SJCRH30 (cell line): ENCODE measurements around the gene STN1. TPM values are rescaled to one million over a fixed set of nuclear protein-coding genes. Genes with fewer than 3 reads are reported as not detected.

ENCODE experiments used
- DNase-seq, 2 experiments: peaks; one replicate each; pipeline ENCODE4 v3.0.0-alpha.2; 2015 to 2020
- H3K27ac ChIP-seq: fragments of 250-450 bp; sonication (Bioruptor Pico); 2 replicates; pipeline ENCODE4 v1.5.1; 2020; ENCODE audit warnings: mild to moderate bottlenecking, moderate library complexity
- H3K27me3 ChIP-seq: fragments of 250-450 bp; sonication (Bioruptor Pico); 2 replicates; pipeline ENCODE4 v1.5.1; 2020; ENCODE audit warnings: mild to moderate bottlenecking, moderate library complexity
- H3K36me3 ChIP-seq: fragments of 250-450 bp; sonication (Bioruptor Pico); 2 replicates; pipeline ENCODE4 v1.5.1; 2020; ENCODE audit warnings: mild to moderate bottlenecking, moderate library complexity
- H3K4me1 ChIP-seq: fragments of 250-450 bp; sonication (Bioruptor Pico); 2 replicates; pipeline ENCODE4 v1.5.1; 2020; ENCODE audit warnings: mild to moderate bottlenecking, moderate library complexity
- H3K4me3 ChIP-seq: fragments of 250-450 bp; sonication (Bioruptor Pico); 2 replicates; pipeline ENCODE4 v1.5.1; 2020; ENCODE audit warnings: mild to moderate bottlenecking, moderate library complexity
- H3K9me3 ChIP-seq: fragments of 250-450 bp; sonication (Bioruptor Pico); replicated peaks from 2 replicates; pipeline ENCODE4 v1.5.1; 2020; ENCODE audit warnings: mild to moderate bottlenecking, moderate library complexity
- total RNA-seq: library from RNA; depleted of rRNA; stranded (reverse); fragments of >200 nt; shearing (Covaris generic); gene quantifications from 2 replicates; pipeline ENCODE4 v1.2.3, GENCODE V29; 2014

Gene STN1
- total RNA-seq, 1 experiment from 2014 or later = 10.3 TPM

- Histone ChIP-seq H3K4me3 (no peak overlapping the region), H3K4me1 (peaks cover 20% of the 10 kb centered on the region), H3K36me3 (no peaks in the 10 kb centered on the region), H3K27ac (no peak overlapping the region), H3K9me3 (no peaks in the 10 kb centered on the region), H3K27me3 (no peaks in the 10 kb centered on the region)
- peak; percentile 26 to 38 for DNase-seq
Observed at GRCh38 chr10:103936022-103936421, 18.0 kb upstream of the STN1 start.

GRCh38 chr10:103934308-103934707 lies 16.3 kb upstream of the STN1 start:
- Histone ChIP-seq H3K4me1 (peaks cover 23% of the 10 kb centered on the region), H3K27ac (no peak overlapping the region), H3K9me3 (no peaks in the 10 kb centered on the region), H3K27me3 (no peaks in the 10 kb centered on the region), H3K36me3 (no peaks in the 10 kb centered on the region), H3K4me3 (no peak overlapping the region)
- no peak for DNase-seq

GRCh38 chr10:103933557-103934121 lies 15.7 kb upstream of the STN1 start:
- DNase-seq = no peak
- H3K27me3 ChIP-seq = no peaks in the 10 kb centered on the region
- H3K9me3 ChIP-seq = no peaks in the 10 kb centered on the region
- H3K4me1 ChIP-seq = peaks cover 26% of the 10 kb centered on the region
- no peak overlapping the region for H3K4me3 ChIP-seq
- H3K27ac ChIP-seq = no peak overlapping the region
- no peaks in the 10 kb centered on the region for H3K36me3 ChIP-seq

- Histone ChIP-seq H3K27me3 (no peaks in the 10 kb centered on the region), H3K9me3 (no peaks in the 10 kb centered on the region), H3K4me3 (no peak overlapping the region), H3K4me1 (peaks cover 26% of the 10 kb centered on the region), H3K27ac (no peak overlapping the region), H3K36me3 (no peaks in the 10 kb centered on the region)
- DNase-seq = peak in 1 of 2 experiments; percentile 46
Observed at GRCh38 chr10:103932971-103933370, 15.0 kb upstream of the STN1 start.

DNA sequence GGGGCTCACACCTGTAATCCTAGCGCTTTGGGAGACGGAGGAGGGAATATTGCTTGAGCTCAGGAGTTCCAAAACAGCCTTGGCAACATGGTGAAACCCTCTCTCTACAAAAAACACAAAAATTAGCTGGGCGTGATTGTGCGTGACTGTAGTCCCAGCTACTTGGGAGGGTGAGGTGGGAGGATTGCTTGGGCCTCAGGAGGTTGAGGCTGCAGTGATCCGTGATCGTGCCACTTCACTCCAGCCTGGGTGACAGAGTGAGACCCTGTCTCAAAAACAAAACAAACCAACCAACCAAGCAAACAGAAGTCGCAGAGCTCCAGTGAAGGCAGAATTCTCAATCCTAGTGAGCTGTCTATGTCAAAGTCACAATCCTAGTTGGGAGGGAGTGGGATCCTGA lies 14.3 kb upstream of the STN1 start:
- no peak overlapping the region for H3K27ac ChIP-seq
- H3K9me3 ChIP-seq = no peaks in the 10 kb centered on the region
- H3K4me3 ChIP-seq = no peak overlapping the region
- DNase-seq = no peak
- H3K27me3 ChIP-seq = no peaks in the 10 kb centered on the region
- H3K4me1 ChIP-seq = peaks cover 26% of the 10 kb centered on the region
- no peaks in the 10 kb centered on the region for H3K36me3 ChIP-seq

GRCh38 chr10:103931603-103932002 lies 13.6 kb upstream of the STN1 start:
- Histone ChIP-seq H3K4me1 (peaks cover 26% of the 10 kb centered on the region), H3K36me3 (no peaks in the 10 kb centered on the region), H3K27ac (no peak overlapping the region), H3K4me3 (no peak overlapping the region), H3K9me3 (no peaks in the 10 kb centered on the region), H3K27me3 (no peaks in the 10 kb centered on the region)
- no peak for DNase-seq

DNA sequence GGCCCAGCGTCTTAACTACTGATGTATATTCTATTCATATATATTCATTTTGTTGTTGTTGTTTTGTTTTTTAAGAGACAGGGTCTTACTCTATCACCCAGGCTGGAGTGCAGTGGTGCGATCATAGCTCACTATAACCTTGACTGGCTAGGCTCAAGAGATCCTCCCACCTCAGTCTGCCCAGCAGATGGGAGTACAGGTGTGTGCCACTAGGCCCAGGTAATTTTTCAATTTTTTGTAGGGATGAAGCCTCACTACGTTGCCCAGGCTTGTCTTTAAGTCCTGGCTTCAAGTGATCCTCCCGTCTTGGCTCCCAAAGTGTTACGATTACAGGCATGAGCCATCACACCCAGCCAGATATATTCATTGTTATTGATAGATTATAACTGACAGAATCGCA lies 12.9 kb upstream of the STN1 start:
- no peaks in the 10 kb centered on the region for H3K36me3 ChIP-seq
- H3K9me3 ChIP-seq = no peaks in the 10 kb centered on the region
- H3K27me3 ChIP-seq = no peaks in the 10 kb centered on the region
- H3K27ac ChIP-seq = no peak overlapping the region
- no peak for DNase-seq
- H3K4me1 ChIP-seq = peaks cover 24% of the 10 kb centered on the region
- H3K4me3 ChIP-seq = no peak overlapping the region

DNA sequence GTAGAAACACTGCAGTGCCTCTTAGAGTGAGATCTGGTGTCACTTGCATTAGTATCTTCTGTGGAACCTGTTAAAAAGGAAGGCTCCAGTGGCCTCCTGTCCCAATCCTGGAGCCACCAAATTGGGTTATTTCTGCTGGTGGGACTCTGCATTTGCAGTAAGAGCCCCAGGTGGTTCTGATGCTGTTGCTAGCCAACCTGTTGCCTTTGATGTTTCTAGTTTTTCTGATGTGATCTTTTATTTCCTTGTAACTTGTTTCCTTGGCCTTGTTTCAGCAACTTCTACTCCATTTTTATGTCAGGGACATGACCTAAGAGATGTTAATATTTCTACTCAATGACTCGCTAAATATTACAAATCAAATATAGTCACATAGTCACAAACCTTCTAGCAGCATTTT lies 12.5 kb upstream of the STN1 start:
- no peaks in the 10 kb centered on the region for H3K36me3 ChIP-seq
- DNase-seq = no peak
- peaks cover 20% of the 10 kb centered on the region for H3K4me1 ChIP-seq
- no peaks in the 10 kb centered on the region for H3K27me3 ChIP-seq
- no peak overlapping the region for H3K27ac ChIP-seq
- no peaks in the 10 kb centered on the region for H3K9me3 ChIP-seq
- H3K4me3 ChIP-seq = no peak overlapping the region

DNA sequence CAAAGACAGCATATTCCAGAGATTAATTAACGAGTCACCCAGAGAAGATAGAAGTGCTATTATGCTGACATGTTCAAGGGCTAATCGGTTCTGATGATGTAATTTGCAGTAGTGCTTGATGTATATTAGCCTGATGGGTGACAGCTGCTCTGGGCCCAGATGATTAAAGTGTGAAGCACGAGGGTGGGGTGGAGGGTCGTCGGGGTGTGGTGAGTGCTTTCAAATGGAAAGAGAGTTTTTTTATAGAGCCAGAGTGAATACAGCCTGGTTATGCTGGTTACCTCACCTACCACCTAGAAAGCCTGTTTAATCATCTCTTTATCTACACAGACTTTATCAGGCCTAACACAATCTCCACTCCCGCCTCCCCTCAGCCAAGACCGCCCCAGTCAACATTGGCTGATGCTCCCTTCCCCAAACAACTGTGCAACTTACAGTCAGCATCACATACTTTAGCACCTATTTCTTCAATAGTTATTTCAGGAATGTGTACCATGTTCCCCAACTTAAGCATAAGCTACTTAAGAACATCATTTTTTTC lies 11.5 kb upstream of the STN1 start:
- no peak overlapping the region for H3K27ac ChIP-seq
- no peaks in the 10 kb centered on the region for H3K36me3 ChIP-seq
- no peak for DNase-seq
- H3K4me1 ChIP-seq = peaks cover 18% of the 10 kb centered on the region
- H3K4me3 ChIP-seq = no peak overlapping the region
- H3K27me3 ChIP-seq = no peaks in the 10 kb centered on the region
- H3K9me3 ChIP-seq = no peaks in the 10 kb centered on the region

GRCh38 chr10:103928784-103929183 lies 10.8 kb upstream of the STN1 start:
- Histone ChIP-seq H3K4me1 (peaks cover 17% of the 10 kb centered on the region), H3K36me3 (no peaks in the 10 kb centered on the region), H3K27me3 (no peaks in the 10 kb centered on the region; the same call in 1 of the 2 replicates), H3K4me3 (no peak overlapping the region), H3K27ac (no peak overlapping the region), H3K9me3 (no peaks in the 10 kb centered on the region)
- DNase-seq = no peak

DNA sequence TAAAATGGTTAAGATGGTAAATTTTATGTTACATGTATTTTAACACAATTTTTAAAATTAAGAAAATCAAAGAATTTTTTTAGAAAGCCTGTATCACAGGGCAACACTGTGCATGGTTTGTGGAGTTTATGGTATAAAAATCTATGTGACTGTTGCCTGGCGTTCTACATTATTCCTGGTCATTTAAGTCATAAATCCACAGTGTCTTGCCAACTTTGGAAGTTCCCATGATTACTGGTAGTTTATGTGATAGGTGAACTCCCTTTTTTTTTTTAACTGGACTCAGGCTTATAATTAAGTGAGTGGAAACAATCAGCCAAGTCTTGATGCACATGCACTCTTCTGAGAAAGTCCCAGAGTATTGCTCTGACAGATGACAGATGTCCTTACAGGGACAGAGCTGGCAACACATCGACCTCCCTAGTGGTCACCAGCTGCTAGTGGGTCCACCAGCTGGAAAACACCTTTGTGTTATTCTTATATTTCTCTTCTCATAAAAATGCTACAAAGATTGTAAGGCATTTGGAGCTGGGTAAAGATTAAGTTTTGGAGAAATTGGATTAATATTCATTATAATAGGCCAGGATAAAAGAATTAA lies 8.8 kb upstream of the STN1 start:
- Histone ChIP-seq H3K4me1 (peaks cover 6% of the 10 kb centered on the region), H3K36me3 (no peaks in the 10 kb centered on the region), H3K27ac (no peak overlapping the region), H3K9me3 (no peaks in the 10 kb centered on the region), H3K27me3 (no peaks in the 10 kb centered on the region; the same call in 1 of the 2 replicates), H3K4me3 (no peak overlapping the region)
- DNase-seq = no peak

DNA sequence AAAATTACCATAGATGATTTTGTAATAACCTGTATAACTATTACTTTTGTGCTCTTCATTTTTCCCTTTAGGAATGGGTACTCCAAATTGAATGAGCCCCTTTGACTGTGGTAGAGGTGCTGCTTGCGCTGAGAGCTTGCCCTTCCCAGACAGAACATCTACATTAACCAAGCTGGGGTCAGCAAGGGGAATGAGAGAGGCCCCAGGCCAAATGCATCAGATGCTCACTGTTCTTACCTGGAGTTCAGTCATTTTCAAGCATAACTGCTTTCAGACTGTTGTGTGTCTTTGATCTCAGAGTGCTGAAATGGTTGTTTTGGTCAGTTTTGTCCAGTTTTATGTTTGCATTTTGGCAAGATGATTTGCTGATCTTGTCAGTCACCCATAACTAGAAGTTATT lies 7.6 kb upstream of the STN1 start:
- Histone ChIP-seq H3K36me3 (no peaks in the 10 kb centered on the region), H3K27ac (no peak overlapping the region), H3K27me3 (no peaks in the 10 kb centered on the region; the same call in 1 of the 2 replicates), H3K4me3 (no peak overlapping the region), H3K9me3 (no peaks in the 10 kb centered on the region), H3K4me1 (peaks cover 6% of the 10 kb centered on the region)
- no peak for DNase-seq

DNA sequence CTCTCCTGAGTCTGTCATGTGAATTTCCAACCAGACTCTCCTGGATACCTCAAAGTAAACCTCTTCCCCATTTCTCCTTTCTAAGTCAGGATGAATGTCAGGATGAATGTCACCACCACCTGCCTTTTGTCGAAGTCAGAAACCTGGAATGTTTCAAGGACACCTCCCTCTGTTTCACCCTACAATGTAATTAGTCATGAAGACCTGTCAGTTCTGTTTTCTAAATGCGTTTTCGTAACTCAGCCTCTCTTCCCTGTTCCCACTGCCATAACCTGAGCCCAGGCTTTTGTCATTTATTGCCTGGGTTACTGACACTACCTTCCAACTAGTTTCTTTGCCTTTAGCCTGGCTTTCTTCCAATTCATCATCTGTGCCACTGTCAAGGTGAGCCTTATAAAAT lies 5.5 kb upstream of the STN1 start:
- peaks cover 6% of the 10 kb centered on the region for H3K4me1 ChIP-seq
- no peaks in the 10 kb centered on the region; the same call in 1 of the 2 replicates for H3K27me3 ChIP-seq
- no peaks in the 10 kb centered on the region for H3K9me3 ChIP-seq
- no peak overlapping the region for H3K4me3 ChIP-seq
- no peaks in the 10 kb centered on the region for H3K36me3 ChIP-seq
- H3K27ac ChIP-seq = no peak overlapping the region
- no peak for DNase-seq

GRCh38 chr10:103922659-103923058 lies 4.7 kb upstream of the STN1 start:
- Histone ChIP-seq H3K27me3 (no peaks in the 10 kb centered on the region; the same call in 1 of the 2 replicates), H3K4me3 (no peak overlapping the region), H3K36me3 (no peaks in the 10 kb centered on the region), H3K27ac (no peak overlapping the region), H3K4me1 (peaks cover 7% of the 10 kb centered on the region), H3K9me3 (no peaks in the 10 kb centered on the region)
- no peak for DNase-seq

- no peak overlapping the region for H3K4me3 ChIP-seq
- no peak overlapping the region for H3K27ac ChIP-seq
- no peaks in the 10 kb centered on the region for H3K9me3 ChIP-seq
- H3K27me3 ChIP-seq = no peaks in the 10 kb centered on the region; the same call in 1 of the 2 replicates
- peak; percentile 23 to 62 for DNase-seq
- H3K4me1 ChIP-seq = peaks cover 7% of the 10 kb centered on the region
- no peaks in the 10 kb centered on the region for H3K36me3 ChIP-seq
Observed at GRCh38 chr10:103921750-103922195, 3.8 kb upstream of the STN1 start.

DNA sequence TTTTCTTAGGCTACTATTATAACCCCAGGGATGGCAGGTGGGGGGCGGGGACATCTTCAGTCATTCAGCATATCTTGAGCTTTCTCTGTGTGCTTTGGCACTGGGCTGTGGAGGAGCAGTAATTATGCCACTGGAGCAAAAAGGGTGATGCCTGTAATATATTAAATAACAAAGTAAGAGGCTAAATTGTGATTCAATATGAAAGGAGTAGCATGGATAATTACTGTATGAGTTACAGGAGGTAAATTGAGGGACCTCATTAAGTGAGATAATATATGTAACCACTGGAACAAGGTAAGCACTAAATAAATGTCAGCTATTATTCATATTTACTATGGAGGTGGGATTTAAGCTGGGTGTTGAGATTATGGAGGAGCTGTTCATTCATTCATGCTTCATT lies 3.3 kb upstream of the STN1 start:
- Histone ChIP-seq H3K36me3 (no peaks in the 10 kb centered on the region), H3K27me3 (no peaks in the 10 kb centered on the region; the same call in 1 of the 2 replicates), H3K4me1 (peaks cover 7% of the 10 kb centered on the region), H3K4me3 (no peak overlapping the region), H3K9me3 (no peaks in the 10 kb centered on the region), H3K27ac (no peak overlapping the region)
- no peak for DNase-seq
